IPS DF 19.7 (cell line): ENCODE data around the gene ALKBH4.
"Not testable (repeated sequence)": the region's sequence is repeated elsewhere in the genome, so short reads cannot be mapped to it uniquely, and the experiment has no call there.

Experiments
- DNase-seq: peaks from one replicate; pipeline ENCODE4 v3.0.0-alpha.2; 2013; ENCODE audit warnings: low read depth, low spot score

ALKBH4 gene

GRCh38 chr7:102478314-102479208 is 13.9 kb upstream of the ALKBH4 start, which contains the start of gene POLR2J:
Gene POLR2J, minus strand, starts transcription at chr7:102478922. Its CDS starts 62 bp downstream, at chr7:102478860.
- not testable (repeated sequence) for DNase-seq

DNA sequence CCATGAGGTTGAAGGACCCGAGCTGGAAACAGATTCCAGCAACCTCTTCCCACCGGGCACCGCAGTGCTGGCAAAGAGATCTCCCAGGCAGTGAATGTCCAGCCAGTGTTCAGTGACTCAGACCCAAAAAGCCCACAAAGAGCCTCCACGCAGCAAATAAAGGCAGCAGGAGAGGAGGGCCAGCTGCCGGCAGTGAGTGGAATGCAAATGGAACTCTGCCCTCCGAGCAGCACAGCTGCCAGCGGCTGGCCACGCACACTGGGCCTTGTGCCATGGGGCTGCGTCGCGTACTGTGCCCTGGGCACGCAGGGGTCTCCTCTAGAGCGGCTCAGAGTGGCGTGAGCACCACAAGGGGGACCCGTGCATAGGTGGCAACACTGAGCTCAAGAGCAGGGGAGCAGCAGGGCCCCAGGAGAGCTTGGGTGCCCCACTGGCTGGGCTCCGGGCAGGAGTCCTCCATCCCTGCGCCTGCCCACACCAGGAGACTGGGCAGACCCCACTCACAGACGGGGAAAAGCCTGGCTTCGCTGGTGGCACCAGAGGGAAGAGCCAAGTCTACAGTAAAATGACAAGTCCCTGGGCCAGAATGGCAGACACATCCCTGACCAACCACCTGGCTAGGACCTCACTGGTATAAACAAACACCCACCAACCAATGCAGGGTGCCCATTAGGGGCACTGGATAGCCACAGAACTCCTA is 10.2 kb upstream of the ALKBH4 start:
- DNase-seq, result not testable (repeated sequence)

DNA sequence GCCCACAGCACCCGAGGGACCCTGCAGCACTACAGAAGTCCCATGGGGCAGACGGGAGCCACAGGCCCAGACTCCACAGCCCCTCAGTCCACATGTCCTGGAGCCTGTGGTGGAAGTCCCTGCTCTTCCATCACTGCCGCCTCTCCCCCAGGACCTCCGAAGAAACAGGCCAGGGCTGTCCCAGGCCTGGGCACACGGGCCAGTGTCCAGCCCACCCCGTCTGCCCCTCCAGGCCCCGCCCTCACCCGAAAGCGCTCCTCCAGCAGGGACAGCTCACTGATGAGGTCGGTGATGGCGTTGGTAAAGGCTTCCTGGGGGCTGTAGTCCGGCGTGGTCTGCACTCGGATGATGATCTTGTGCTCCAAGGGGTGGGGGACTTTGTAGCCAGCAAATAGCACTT is 9.5 kb upstream of the ALKBH4 start:
- DNase-seq, result not testable (repeated sequence)

DNA sequence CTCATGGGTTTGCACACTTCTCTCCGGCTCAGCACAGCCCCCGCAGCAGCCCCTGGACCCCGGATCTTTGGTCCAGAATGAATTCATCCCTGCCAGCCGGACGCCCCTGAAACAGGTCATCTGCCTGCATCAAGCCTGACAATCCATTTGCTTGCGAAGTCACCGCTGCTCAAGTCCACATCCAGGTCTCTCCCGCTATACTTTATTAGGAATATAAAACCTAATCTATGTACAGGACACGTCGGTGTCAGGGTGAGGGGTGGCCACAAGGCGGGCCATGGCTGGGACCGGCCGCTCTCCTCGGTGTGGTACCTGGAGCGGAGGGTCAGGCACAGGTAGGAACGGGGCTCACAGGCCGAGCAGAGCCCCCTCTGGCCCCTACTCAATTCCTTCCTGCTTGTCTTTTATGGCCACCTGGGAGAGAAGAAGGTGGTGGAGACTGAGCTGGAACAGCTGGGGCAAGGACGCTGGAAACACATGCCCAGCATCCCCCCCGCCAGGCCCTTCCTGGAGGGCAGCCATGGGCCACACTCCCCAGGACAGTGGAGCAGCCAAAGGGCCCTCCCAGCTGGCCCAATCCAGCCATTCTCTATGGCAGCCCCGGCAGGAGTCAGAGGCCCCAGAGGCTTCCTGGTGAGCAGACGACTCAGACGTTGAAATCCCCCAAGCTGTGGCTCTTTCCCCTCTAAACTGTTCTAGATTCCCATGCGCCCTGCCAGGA is 8.8 kb upstream of the ALKBH4 start:
- DNase-seq, result no peak

DNA sequence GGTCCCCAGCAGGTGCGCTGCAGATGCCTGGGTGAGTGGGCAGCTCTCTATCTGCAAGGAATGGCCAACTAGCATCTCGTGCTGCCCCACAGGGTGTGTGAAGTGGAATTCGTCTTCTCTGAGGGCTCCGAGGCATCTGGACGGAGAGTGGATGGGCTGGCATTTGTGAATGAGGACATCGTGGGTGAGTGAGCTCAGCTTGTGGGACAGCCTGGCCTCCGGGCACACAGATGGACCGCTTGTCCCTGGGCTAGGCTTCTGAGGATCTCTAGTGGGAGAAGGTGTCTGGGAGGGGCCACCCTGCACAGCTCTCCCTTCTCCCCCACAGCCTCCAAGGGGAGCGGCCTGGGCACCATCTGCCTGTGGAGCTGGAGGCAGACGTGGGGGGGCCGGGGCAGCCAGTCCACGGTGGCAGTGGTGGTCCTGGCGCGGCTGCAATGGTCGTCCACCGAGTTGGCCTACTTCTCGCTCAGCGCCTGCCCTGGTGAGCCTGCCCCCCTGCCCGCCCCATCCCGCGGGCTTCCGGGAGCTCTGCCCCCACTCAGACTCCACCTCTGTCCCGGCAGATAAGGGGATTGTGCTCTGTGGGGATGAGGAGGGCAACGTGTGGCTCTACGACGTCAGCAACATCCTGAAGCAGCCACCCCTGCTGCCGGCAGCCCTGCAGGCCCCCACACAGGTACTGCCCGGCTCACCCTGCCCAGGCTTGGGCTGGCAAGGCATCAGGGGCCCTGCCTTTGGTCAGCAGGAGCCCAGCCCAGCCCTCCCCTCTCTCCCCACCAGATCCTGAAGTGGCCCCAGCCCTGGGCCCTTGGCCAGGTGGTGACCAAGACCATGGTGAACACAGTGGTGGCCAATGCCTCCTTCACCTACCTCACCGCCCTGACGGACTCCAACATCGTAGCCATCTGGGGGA is 7.7 kb upstream of the ALKBH4 start:
- no peak for DNase-seq

DNA sequence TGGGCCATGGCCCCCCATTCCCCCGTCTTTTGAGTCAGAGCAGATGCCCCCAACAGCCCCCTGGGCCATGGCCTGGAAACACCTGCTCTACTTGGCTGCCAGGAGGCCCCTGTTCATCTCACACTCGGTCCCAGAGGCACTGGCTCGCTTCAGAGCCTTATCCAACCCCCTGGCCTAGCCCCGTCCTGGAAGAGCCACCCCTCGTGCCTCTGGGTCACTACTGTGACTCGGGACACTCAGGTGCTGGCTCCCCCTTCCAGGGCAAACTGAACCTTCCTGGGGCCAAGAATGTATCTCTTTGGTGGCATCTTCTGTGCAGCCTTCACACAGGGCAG is 7.1 kb upstream of the ALKBH4 start:
- no peak for DNase-seq

DNA sequence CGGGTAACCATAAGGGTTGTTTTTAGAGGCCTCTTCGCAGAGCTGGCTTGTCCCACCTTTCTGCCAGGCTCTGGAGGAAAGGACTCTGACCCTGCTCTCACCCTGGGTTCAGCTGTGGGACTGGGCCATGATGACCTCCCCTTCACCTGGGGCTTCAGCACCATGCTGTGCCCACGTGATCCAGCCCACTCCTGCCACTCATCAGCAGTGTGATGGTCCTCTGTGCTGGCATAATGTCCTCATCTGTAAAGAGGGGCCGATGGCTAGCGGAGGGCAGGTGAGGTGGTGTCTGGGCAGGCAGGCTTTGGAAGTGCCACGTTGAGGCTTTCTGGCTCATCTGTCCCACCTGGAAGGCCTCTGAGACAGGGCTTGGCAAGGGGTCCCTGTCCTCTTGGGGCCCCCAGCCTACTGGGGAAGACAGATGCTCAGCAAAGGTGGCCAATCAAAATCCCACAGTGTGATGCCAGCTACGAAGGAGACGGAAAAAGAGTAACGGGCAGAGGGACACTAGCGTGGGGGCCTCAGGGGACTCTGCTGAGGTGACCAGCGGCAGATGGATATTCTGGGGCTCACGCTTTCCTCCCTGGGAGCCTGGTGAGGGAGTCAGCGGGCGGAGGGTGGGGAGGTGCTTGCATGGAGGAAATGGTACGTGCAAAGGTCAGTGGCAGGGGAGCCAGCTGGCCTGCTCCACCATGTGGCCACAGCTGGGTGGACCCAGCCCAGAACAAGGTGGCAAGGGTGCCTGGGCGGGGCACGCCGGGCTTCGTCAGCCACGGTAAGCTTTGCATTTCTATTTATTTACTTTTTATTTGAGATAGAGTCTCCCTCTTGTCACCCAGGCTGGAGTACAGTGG is 5.5 kb upstream of the ALKBH4 start:
- no peak for DNase-seq

DNA sequence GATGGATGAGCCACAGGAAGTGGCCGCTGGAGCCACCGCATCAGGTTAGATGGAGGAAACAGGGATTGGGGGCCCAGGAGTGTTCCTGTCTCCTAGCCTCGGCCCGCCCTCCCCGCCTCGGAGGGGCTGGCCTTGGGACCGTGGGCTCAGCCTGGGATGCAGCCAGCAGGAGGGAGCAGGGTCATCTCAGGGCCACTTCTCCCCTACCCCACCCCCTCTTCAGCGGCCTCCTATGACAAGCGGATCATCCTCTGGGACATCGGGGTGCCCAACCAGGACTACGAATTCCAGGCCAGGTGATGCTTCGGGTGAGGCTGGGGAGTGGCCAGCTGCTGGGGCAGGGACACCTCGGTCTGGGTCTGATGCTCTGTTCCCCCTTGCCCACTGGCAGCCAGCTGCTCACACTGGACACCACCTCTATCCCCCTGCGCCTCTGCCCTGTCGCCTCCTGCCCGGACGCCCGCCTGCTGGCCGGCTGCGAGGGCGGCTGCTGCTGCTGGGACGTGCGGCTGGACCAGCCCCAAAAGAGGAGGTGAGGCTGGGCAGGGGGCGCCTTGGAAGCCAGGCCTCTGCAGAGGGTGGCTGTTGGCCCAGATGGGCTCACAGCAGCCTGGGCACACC is 4.8 kb upstream of the ALKBH4 start:
- no peak for DNase-seq

- no peak for DNase-seq
Observed at GRCh38 chr7:102468478-102469350, 4.1 kb upstream of the ALKBH4 start.

DNA sequence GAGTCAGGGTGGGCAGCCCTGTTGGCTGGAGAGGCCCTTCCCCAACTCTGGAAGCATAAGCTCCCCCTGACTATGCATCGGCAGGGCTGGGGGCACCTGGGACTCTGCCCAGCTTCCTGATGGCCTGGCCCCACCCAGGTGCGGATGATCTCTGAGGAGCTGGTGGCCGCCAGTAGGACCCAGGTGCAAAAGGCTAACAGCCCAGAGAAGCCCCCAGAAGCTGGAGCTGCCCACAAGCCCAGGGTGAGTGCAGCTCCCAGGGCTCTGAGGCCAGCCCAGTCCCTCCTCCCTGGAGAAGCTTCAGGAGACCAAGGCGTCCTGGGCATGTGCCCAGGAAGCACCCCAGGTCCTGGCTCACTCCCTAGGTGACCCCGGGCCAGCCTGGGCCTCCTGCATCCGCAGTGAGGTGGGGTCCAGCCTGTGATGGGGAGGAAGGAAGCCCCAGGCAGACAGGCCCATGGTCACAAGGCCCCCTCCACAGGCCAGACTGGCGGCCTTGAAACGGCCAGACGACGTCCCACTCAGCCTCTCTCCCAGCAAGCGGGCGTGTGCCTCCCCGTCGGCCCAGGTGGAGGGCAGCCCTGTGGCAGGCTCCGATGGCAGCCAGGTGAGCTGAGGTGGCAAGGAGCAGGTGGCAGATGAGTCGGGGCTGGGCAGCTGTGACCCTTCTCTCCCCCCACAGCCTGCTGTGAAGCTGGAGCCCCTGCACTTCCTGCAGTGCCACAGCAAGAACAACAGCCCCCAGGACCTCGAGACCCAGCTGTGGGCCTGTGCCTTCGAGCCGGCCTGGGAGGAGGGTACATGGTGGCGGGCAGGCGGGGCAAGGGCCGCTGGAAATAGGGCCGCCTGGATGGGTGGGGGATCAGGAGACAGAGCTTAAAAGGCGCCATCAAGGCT is 3.2 kb upstream of the ALKBH4 start:
- DNase-seq, result no peak

DNA sequence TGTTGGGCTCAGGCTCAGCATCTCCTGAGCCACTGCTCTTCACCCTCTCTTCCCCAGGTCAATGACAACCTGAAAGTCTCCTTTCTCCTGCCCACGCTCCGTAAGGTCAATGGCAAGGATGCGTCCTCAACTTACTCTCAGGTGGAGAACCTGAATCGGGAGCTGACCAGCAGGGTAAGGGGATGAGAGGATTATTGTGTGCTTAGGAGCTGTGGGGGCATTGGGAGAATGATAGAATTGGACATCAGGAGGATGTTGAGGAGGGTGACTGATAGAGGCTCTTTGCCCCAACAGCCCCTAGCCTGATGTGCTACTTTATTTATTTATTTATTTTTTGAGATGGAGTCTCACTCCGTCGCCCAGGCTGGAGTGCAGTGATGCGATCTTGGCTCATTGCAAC is 1.4 kb upstream of the ALKBH4 start:
- DNase-seq, result no peak

DNA sequence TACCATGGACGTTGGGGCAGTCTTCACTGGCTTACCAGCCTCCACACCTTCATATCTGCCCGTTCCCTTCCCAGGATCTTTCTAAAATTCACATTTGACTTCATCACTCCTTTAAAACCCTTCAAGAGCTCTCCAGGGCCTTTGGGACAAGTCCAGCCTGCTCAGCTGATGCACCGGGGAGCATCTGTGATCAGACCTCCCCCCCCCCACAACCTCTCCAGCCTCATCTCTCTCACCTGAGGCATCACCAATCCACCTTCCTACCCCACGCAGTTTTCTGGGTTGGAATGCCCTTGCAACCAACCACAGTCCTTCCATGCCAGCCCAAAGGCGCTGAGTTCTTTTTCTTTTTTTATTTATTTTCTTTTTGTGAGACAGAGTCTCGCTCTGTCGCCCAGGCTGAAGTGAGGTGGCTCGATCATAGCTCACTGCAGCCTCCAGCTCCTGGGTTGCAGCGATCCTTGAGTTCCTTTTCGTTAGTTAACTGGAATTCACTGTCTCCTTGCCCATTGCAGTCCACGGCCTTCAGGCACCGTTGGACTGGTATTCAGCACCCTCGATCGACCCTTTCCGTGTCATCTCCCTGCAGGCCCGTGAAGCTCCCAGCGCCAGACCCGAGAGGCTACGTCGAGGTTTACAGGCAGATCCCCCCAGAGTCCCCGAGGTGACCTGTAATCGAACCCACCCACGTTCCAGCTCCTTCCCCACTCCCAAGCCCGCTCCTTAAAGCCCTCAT is 654 bp downstream of the ALKBH4 start:
- DNase-seq, result no peak

- DNase-seq, result no peak
Observed at GRCh38 chr7:102460467-102460866, 4.2 kb downstream of the ALKBH4 start.

GRCh38 chr7:102459221-102459844 is 5.3 kb downstream of the ALKBH4 start:
- DNase-seq, result no peak

DNA sequence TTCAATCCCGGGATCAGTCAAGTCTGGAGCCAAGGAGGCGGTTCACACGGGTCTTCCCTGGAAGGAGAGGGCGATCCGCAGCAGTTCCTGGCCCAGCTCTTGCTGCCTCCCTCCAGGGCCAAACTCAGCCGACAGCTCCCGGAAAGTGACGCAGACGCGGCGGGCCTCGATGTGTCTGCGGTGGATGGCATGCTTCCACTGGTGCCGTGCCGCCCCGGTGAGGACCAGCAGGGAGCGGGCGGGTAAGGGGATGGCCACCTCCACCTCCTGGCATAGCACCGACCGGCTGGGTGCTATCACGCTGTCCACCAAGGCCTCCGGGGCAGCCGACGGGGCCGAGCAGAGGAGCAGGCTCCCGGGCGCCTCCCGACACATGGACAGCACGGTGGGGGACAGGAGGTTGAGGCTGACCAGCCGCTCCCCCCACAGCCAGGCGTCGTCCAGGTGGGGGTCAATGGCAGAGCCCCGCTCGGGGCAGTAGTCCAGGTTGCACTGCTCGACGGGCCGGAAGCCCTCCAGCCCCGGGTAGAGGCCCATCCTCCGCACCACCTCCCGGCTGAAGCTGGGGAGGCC is 7.2 kb downstream of the ALKBH4 start:
- no peak for DNase-seq

DNA sequence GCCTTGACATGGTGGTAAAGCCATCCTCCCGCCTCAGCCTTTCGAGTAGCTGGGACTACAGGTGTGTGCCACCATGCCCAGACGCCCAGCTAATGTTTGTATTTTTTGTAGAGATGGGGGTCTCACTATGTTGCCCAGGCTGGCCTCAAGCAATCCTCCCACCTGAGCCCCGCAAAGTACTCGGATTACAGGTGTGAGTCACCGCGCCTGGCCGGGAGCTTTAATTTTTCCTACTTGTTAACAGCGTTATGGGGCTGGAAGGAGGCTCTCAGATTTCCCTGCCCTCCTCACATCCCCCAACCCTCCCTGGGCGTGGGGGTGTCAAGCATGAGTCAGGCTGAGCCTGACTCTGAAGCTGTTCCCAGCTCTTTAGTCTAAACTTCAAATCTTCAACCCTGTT is 8.3 kb downstream of the ALKBH4 start:
- no peak for DNase-seq
